ENCODE data around the gene CELF4. TPM values are rescaled to one million over a fixed set of nuclear protein-coding genes. Genes with fewer than 3 reads are reported as not detected.

The CELF4 gene
- polyA plus RNA-seq, 4 donors, result 3.2 to 7.8 (median 3.8) TPM; not detected in 1

DNA sequence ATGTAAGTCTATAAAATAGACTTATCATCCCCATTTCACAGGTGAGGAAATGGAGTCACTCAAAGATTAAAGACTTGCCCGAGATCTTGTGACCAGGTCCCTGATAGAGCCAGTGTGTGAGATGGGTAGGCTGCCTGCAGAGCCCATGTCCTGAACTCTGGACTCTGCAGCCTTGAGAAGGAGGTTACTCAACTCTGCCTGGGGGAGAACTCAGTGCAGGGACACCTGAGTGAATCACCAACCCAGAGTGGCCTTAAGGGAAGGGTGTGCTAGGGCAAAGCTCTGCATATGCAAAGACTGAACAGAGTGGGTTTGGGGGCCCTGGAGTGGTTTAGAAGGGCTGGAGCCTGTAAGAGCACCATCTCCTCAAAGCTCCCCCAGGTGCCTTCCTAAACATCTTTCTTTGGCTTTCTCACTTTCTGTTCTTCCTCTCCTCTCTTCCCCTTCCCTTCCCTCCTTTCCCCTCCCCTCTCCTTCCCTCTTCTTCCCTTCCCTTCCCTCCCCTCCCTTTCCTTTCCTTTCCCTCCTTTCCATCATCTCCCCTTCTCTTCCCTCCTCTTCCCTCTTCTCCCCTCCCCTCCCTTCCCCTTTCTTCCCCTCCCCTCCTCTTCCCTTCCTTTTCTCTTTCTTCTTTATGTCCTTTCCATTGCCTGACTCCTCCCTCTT, 67.6 kb downstream of the CELF4 start:
- Histone ChIP-seq H3K27ac (ENCODE audit: low read depth in 1 of 3, low read length in 2 of 3) (no peak overlapping the region), H3K4me3 (ENCODE audit: low read depth in 1 of 3, low read length in 3 of 3) (no peak overlapping the region), H3K27me3 (ENCODE audit: control insufficient read depth in 3 of 3, insufficient read depth in 3 of 3, low read length in 3 of 3) (no peaks in the 10 kb centered on the region), H3K36me3 (ENCODE audit: control insufficient read depth in 3 of 3, insufficient read depth in 2 of 3, low read depth in 1 of 3, low read length in 3 of 3) (no peaks in the 10 kb centered on the region), H3K9me3 (ENCODE audit: control insufficient read depth in 2 of 2, insufficient read depth in 1 of 2, low read depth in 1 of 2, low read length in 1 of 2) (no peaks in the 10 kb centered on the region), H3K4me1 (ENCODE audit: control insufficient read depth in 3 of 3, insufficient read depth in 2 of 3, low read depth in 1 of 3, low read length in 2 of 3) (no peaks in the 10 kb centered on the region)
- no peak for FAIRE-seq
- no peak for DNase-seq
- WGBS, 3 donors, result 60 to 85% (median 62%) methylated on average over 1 of the region's 1 CpG

DNA sequence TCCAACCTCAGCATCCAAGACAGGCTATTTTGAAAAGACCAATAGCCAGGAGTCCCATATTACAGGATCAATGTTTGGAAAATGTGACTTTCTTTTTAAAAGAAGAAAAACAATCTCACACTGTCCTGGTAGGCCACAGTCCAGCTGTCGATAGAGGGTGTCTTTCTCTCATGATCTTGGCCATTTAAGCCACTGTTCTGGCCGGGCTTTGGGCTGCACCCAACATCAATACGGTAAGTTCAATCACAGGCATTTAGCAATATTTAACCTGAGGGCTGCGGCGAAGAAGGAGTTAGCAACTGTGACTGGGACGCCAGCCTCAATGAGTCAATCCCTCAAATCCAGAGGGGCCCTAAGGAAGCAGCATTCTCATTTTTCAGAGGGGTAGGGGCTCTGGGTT, 69.0 kb downstream of the CELF4 start:
- H3K4me1 ChIP-seq (ENCODE audit: control insufficient read depth in 3 of 3, insufficient read depth in 2 of 3, low read depth in 1 of 3, low read length in 2 of 3), result no peaks in the 10 kb centered on the region
- no peak overlapping the region for H3K27ac ChIP-seq (ENCODE audit: low read depth in 1 of 3, low read length in 2 of 3)
- DNase-seq, result no peak
- no peaks in the 10 kb centered on the region for H3K36me3 ChIP-seq (ENCODE audit: control insufficient read depth in 3 of 3, insufficient read depth in 2 of 3, low read depth in 1 of 3, low read length in 3 of 3)
- no peaks in the 10 kb centered on the region for H3K9me3 ChIP-seq (ENCODE audit: control insufficient read depth in 2 of 2, insufficient read depth in 1 of 2, low read depth in 1 of 2, low read length in 1 of 2)
- no peak for FAIRE-seq
- no peak overlapping the region for H3K4me3 ChIP-seq (ENCODE audit: low read depth in 1 of 3, low read length in 3 of 3)
- 69 to 75% (median 73%) methylated on average over 6 of the region's 6 CpGs for WGBS, 3 donors
- peaks cover 0 to 3% (median 0%) of the 10 kb centered on the region in 3 donors for H3K27me3 ChIP-seq (ENCODE audit: control insufficient read depth in 3 of 3, insufficient read depth in 3 of 3, low read length in 3 of 3)

DNA sequence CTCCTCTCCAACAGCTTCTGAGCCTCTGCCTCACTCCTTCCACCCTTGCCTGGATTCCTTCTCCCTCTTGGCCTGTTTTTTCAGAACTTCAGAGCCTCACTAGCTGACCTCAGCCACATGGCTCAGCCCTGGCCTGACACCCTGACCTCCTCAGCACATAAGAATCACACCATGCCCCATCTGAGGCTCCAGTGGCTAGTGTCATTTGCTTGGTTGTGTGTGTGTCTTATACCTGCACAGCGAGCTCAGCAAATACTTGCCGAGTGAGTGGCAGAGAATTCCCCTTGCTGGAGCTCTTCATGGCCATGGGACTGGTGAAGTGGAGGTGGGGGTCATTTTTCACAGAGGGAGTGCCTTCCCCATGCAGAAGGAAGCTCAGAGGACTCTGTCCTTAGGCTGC, 70.2 kb downstream of the CELF4 start:
- peaks cover 0 to 3% (median 0%) of the 10 kb centered on the region in 3 donors for H3K27me3 ChIP-seq (ENCODE audit: control insufficient read depth in 3 of 3, insufficient read depth in 3 of 3, low read length in 3 of 3)
- H3K4me3 ChIP-seq (ENCODE audit: low read depth in 1 of 3, low read length in 3 of 3), result no peak overlapping the region
- no peak for FAIRE-seq
- H3K36me3 ChIP-seq (ENCODE audit: control insufficient read depth in 3 of 3, insufficient read depth in 2 of 3, low read depth in 1 of 3, low read length in 3 of 3), result no peaks in the 10 kb centered on the region
- WGBS, 3 donors, result 59 to 73% (median 68%) methylated on average over 2 of the region's 2 CpGs
- H3K4me1 ChIP-seq (ENCODE audit: control insufficient read depth in 3 of 3, insufficient read depth in 2 of 3, low read depth in 1 of 3, low read length in 2 of 3), result no peaks in the 10 kb centered on the region
- H3K27ac ChIP-seq (ENCODE audit: low read depth in 1 of 3, low read length in 2 of 3), result no peak overlapping the region
- DNase-seq, result no peak
- H3K9me3 ChIP-seq (ENCODE audit: control insufficient read depth in 2 of 2, insufficient read depth in 1 of 2, low read depth in 1 of 2, low read length in 1 of 2), result no peaks in the 10 kb centered on the region

DNA sequence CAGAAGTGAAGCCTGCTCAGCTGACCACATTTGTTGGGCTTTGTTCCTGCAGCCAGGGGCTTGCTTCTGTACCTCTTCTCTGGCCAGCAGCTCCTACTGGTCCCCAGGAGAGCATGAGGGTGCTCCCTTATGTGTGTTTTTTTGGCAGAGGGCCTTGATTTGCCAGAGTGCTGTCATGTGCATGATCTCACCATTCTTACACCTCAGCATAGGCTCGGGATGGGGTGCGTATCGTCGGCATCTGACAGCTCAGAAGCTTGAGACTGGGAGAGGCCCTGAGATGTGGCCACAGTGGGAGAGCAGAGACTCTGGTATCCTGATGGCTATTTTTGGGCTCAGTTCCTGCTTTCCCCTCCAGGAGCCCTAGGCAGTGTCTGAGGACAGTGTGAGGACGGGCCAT, 71.2 kb downstream of the CELF4 start:
- FAIRE-seq, result no peak
- 66 to 89% (median 89%) methylated on average over 5 of the region's 5 CpGs for WGBS, 3 donors

DNA sequence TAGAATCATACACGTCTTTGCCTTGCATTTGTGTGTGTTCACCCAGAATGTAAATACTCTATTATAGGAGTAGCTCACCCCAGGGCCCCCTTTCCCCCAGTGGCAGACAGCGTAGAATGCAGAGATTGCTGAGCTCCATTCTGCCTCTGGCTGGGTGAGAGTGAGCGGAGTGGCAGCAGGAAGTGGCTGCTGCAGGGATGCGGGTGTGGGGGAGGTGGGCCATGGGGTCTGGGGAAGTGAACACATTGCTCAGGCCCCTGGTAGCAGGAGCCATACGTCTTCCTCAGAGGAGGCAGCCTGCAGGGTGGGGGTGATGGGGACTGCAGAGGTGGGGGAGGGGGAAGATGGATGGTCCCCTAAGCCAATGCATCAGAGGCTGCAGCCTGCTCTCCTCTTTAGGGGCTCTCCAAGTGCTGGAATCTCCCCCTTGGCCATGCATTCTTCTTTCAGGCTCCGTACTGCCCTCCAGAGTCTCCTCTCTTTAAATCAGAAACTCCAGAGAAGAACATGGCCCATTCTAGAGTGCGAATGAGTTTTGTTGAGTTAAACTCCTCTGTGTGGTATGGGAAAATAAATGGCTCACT, 72.2 kb downstream of the CELF4 start:
- FAIRE-seq, result no peak

More for the DNA sequence above, 71.2 kb downstream of the CELF4 start:
- Histone ChIP-seq H3K27ac (ENCODE audit: low read depth in 1 of 3, low read length in 2 of 3) (no peak overlapping the region), H3K4me1 (ENCODE audit: control insufficient read depth in 3 of 3, insufficient read depth in 2 of 3, low read depth in 1 of 3, low read length in 2 of 3) (no peaks in the 10 kb centered on the region), H3K4me3 (ENCODE audit: low read depth in 1 of 3, low read length in 3 of 3) (no peak overlapping the region), H3K36me3 (ENCODE audit: control insufficient read depth in 3 of 3, insufficient read depth in 2 of 3, low read depth in 1 of 3, low read length in 3 of 3) (no peaks in the 10 kb centered on the region), H3K27me3 (ENCODE audit: control insufficient read depth in 3 of 3, insufficient read depth in 3 of 3, low read length in 3 of 3) (peaks cover 0 to 3% (median 0%) of the 10 kb centered on the region in 3 donors), H3K9me3 (ENCODE audit: control insufficient read depth in 2 of 2, insufficient read depth in 1 of 2, low read depth in 1 of 2, low read length in 1 of 2) (no peaks in the 10 kb centered on the region)
- DNase-seq, result no peak

DNA sequence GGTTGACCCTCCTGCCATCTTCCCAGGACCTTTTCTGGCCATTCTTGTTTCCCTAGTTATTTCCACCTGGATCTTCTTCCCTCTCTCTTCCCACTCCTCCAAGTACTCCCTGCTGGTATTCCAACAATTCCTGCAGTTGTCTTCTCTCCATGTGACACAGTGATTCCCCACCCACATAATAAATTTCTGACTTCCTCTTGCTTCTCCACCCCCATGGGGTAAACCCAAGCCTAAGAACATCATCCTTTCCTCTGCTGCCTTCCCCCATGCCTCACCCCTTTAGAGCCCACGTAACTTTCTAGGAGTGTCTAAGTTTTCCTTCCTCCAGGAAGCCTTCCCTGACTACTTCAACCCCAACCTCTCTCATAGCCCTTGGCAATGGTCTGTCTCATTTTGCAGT, 72.6 kb downstream of the CELF4 start:
- 30 to 57% (median 37%) methylated on average over 1 of the region's 1 CpG for WGBS, 3 donors
- no peak for FAIRE-seq
- no peak overlapping the region for H3K4me3 ChIP-seq (ENCODE audit: low read depth in 1 of 3, low read length in 3 of 3)
- DNase-seq, result no peak
- H3K36me3 ChIP-seq (ENCODE audit: control insufficient read depth in 3 of 3, insufficient read depth in 2 of 3, low read depth in 1 of 3, low read length in 3 of 3), result no peaks in the 10 kb centered on the region
- no peak overlapping the region for H3K27ac ChIP-seq (ENCODE audit: low read depth in 1 of 3, low read length in 2 of 3)
- no peaks in the 10 kb centered on the region for H3K9me3 ChIP-seq (ENCODE audit: control insufficient read depth in 2 of 2, insufficient read depth in 1 of 2, low read depth in 1 of 2, low read length in 1 of 2)
- H3K4me1 ChIP-seq (ENCODE audit: control insufficient read depth in 3 of 3, insufficient read depth in 2 of 3, low read depth in 1 of 3, low read length in 2 of 3), result no peaks in the 10 kb centered on the region
- peaks cover 0 to 13% (median 3%) of the 10 kb centered on the region in 3 donors for H3K27me3 ChIP-seq (ENCODE audit: control insufficient read depth in 3 of 3, insufficient read depth in 3 of 3, low read length in 3 of 3)

More for the DNA sequence above, 72.2 kb downstream of the CELF4 start:
- Histone ChIP-seq H3K4me3 (ENCODE audit: low read depth in 1 of 3, low read length in 3 of 3) (no peak overlapping the region), H3K4me1 (ENCODE audit: control insufficient read depth in 3 of 3, insufficient read depth in 2 of 3, low read depth in 1 of 3, low read length in 2 of 3) (no peaks in the 10 kb centered on the region), H3K27ac (ENCODE audit: low read depth in 1 of 3, low read length in 2 of 3) (no peak overlapping the region), H3K36me3 (ENCODE audit: control insufficient read depth in 3 of 3, insufficient read depth in 2 of 3, low read depth in 1 of 3, low read length in 3 of 3) (no peaks in the 10 kb centered on the region), H3K9me3 (ENCODE audit: control insufficient read depth in 2 of 2, insufficient read depth in 1 of 2, low read depth in 1 of 2, low read length in 1 of 2) (no peaks in the 10 kb centered on the region), H3K27me3 (ENCODE audit: control insufficient read depth in 3 of 3, insufficient read depth in 3 of 3, low read length in 3 of 3) (peaks cover 0 to 10% (median 1%) of the 10 kb centered on the region in 3 donors)
- DNase-seq, result no peak
- WGBS, 3 donors, result 62 to 64% (median 62%) methylated on average over 6 to 7 of the region's 7 CpGs

DNA sequence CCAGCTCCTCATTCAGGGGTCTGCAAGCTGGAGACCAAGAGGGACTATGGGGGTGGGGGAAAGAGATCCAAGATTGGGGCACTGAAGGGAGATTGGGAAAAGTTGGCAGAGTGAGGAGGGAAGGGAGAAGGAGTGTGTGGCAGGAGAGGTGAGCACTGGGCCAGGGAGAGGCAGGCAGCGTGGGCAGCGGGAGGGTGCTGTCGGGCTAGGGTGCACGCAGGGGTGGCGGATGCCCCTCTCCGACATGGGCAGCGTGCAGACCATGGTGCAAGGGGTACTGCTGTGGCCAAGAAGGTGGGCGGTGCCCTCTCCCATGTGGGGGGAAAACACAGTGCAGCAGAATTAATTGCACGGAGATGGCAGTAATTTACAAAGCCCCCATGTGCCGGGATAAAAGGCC, 74.1 kb downstream of the CELF4 start:
- FAIRE-seq, result no peak
- H3K27me3 ChIP-seq (ENCODE audit: control insufficient read depth in 3 of 3, insufficient read depth in 3 of 3, low read length in 3 of 3), result peaks cover 0 to 24% (median 8%) of the 10 kb centered on the region in 3 donors

DNA sequence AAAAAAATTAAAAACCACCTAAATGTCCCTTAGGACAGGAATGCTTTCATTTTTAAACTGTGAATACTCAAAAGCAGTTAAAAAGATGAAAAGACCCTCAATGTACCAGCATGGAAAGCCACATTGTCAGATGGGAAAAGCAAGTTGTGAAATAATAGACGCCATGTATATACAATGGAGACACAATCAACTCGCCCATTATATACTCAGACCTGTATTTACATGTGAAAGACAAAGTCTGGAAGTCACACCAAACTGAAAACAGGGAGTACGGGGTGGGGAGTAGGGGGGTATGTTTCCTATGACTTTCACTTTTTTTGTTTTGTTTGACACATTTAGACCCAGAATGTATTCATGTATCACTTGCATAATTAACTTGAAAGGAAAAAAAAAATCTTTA, 75.6 kb downstream of the CELF4 start:
- H3K27me3 ChIP-seq (ENCODE audit: control insufficient read depth in 3 of 3, insufficient read depth in 3 of 3, low read length in 3 of 3), result peaks cover 0 to 34% (median 17%) of the 10 kb centered on the region in 3 donors

More for the DNA sequence above, 74.1 kb downstream of the CELF4 start:
- Histone ChIP-seq H3K36me3 (ENCODE audit: control insufficient read depth in 3 of 3, insufficient read depth in 2 of 3, low read depth in 1 of 3, low read length in 3 of 3) (no peaks in the 10 kb centered on the region), H3K4me1 (ENCODE audit: control insufficient read depth in 3 of 3, insufficient read depth in 2 of 3, low read depth in 1 of 3, low read length in 2 of 3) (no peaks in the 10 kb centered on the region), H3K27ac (ENCODE audit: low read depth in 1 of 3, low read length in 2 of 3) (no peak overlapping the region), H3K4me3 (ENCODE audit: low read depth in 1 of 3, low read length in 3 of 3) (no peak overlapping the region), H3K9me3 (ENCODE audit: control insufficient read depth in 2 of 2, insufficient read depth in 1 of 2, low read depth in 1 of 2, low read length in 1 of 2) (no peaks in the 10 kb centered on the region)
- no peak for DNase-seq
- WGBS, 3 donors, result 80 to 83% (median 81%) methylated on average over 10 of the region's 10 CpGs

More for the DNA sequence above, 75.6 kb downstream of the CELF4 start:
- 54 to 71% (median 62%) methylated on average over 3 of the region's 3 CpGs for WGBS, 3 donors
- FAIRE-seq (no peak), DNase-seq (no peak)
- no peak overlapping the region for H3K27ac ChIP-seq (ENCODE audit: low read depth in 1 of 3, low read length in 2 of 3)
- H3K9me3 ChIP-seq (ENCODE audit: control insufficient read depth in 2 of 2, insufficient read depth in 1 of 2, low read depth in 1 of 2, low read length in 1 of 2), result no peaks in the 10 kb centered on the region
- peaks cover 0 to 7% (median 0%) of the 10 kb centered on the region in 3 donors for H3K4me1 ChIP-seq (ENCODE audit: control insufficient read depth in 3 of 3, insufficient read depth in 2 of 3, low read depth in 1 of 3, low read length in 2 of 3)
- no peaks in the 10 kb centered on the region for H3K36me3 ChIP-seq (ENCODE audit: control insufficient read depth in 3 of 3, insufficient read depth in 2 of 3, low read depth in 1 of 3, low read length in 3 of 3)
- no peak overlapping the region for H3K4me3 ChIP-seq (ENCODE audit: low read depth in 1 of 3, low read length in 3 of 3)
